Astrocyte of the cerebellum (primary cell): ENCODE data around the gene GUCD1.

Source experiments
- DNase-seq: peaks from one replicate; pipeline ENCODE4 v3.0.0-alpha.2; 2011; ENCODE audit warnings: low read depth
- H3K4me3 ChIP-seq: 2 replicates; pipeline ENCODE4 v1.5.1; 2011; ENCODE audit warnings: mild to moderate bottlenecking, low read depth, low read length, moderate library complexity
- CTCF ChIP-seq: IDR thresholded peaks from 2 replicates; pipeline ENCODE4 v1.5.1; 2012; ENCODE audit warnings: low read length, low read depth, moderate library complexity, mild to moderate bottlenecking; ENCODE audit errors: missing control alignments
- in situ Hi-C: cut with HindIII; loops from 2 replicates; pipeline ENCODE4 v1.10.0; 2017; ENCODE audit warnings: low sequenced_read_pairs

Gene GUCD1

GRCh38 chr22:24506802-24507438 lies 48.0 kb downstream of the GUCD1 start:
- H3K4me3 ChIP-seq = no peak overlapping the region
- no peak for TF ChIP-seq CTCF
- no peak for DNase-seq
- in situ Hi-C loops = no loop called here

- in situ Hi-C loops = no loop called here
- no peak for TF ChIP-seq CTCF
- DNase-seq = no peak
- H3K4me3 ChIP-seq = no peak overlapping the region
Observed at GRCh38 chr22:24504956-24505736, 49.8 kb downstream of the GUCD1 start.

- in situ Hi-C loops = no loop called here
- DNase-seq = no peak
- TF ChIP-seq CTCF = no peak
- H3K4me3 ChIP-seq = no peak overlapping the region
Observed at GRCh38 chr22:24504540-24504939, 50.4 kb downstream of the GUCD1 start.

- DNase-seq = no peak
- in situ Hi-C loops = no loop called here
- no peak overlapping the region for H3K4me3 ChIP-seq
- no peak for TF ChIP-seq CTCF
Observed at GRCh38 chr22:24503843-24504338, 51.0 kb downstream of the GUCD1 start.

GRCh38 chr22:24503137-24503842 lies 51.6 kb downstream of the GUCD1 start:
- in situ Hi-C loops = no loop called here
- peak; percentile 79 for TF ChIP-seq CTCF
- DNase-seq = peak; percentile 33
- H3K4me3 ChIP-seq = no peak overlapping the region

- no peak for DNase-seq
- H3K4me3 ChIP-seq = no peak overlapping the region
- in situ Hi-C loops = no loop called here
- TF ChIP-seq CTCF = no peak
Observed at GRCh38 chr22:24502541-24502940, 52.4 kb downstream of the GUCD1 start.
